Neural cell (in vitro differentiated cells): ENCODE results near the gene SLC13A5. TPM values are rescaled to one million over a fixed set of nuclear protein-coding genes. Genes with fewer than 3 reads are reported as not detected.
"Not testable (repeated sequence)": the region's sequence is repeated elsewhere in the genome, so short reads cannot be mapped to it uniquely, and the experiment has no call there.

Experiments
- H2AFZ ChIP-seq: fragments of 200-600, 300-800 bp; sonication (generic), shearing (Covaris generic); 2 replicates; pipeline ENCODE4 v1.6.0; 2014; ENCODE audit warnings: low read depth, mild to moderate bottlenecking, antibody characterized with exemption, low read length, moderate library complexity
- H3F3A ChIP-seq: fragments of 200-600 bp; shearing (Covaris generic); 2 replicates; pipeline ENCODE4 v1.6.1; 2016; ENCODE audit warnings: mild to moderate bottlenecking, moderate library complexity, mixed read lengths, antibody characterized with exemption, low read length; ENCODE audit not compliant: insufficient read depth, poor library complexity, severe bottlenecking
- H3K27ac ChIP-seq: fragments of 200-600, 300-800 bp; sonication (generic), shearing (Covaris generic); 2 replicates; pipeline ENCODE4 v1.5.1; 2014; ENCODE audit warnings: mild to moderate bottlenecking, low read length, moderate library complexity
- H3K27me3 ChIP-seq: fragments of 300-800, 200-600 bp; sonication (generic), shearing (Covaris generic); 2 replicates; pipeline ENCODE4 v1.6.0; 2014; ENCODE audit warnings: mild to moderate bottlenecking, low read depth, low read length, moderate library complexity; ENCODE audit not compliant: insufficient read depth
- H3K36me3 ChIP-seq: fragments of 300-800, 200-600 bp; sonication (generic), shearing (Covaris generic); 2 replicates; pipeline ENCODE4 v1.5.1; 2014; ENCODE audit warnings: mild to moderate bottlenecking, antibody characterized with exemption, low read length, moderate library complexity; ENCODE audit not compliant: insufficient read depth
- H3K4me2 ChIP-seq: fragments of 300-800, 200-600 bp; sonication (generic), shearing (Covaris generic); 2 replicates; pipeline ENCODE4 v1.6.0; 2014; ENCODE audit warnings: mild to moderate bottlenecking, low read length
- H3K4me3 ChIP-seq: fragments of 300-800, 200-600 bp; sonication (generic), shearing (Covaris generic); 2 replicates; pipeline ENCODE4 v1.5.1; 2014; ENCODE audit warnings: mild to moderate bottlenecking, low read length, moderate library complexity
- H3K79me2 ChIP-seq: fragments of 200-600 bp; shearing (Covaris generic); replicated peaks from 2 replicates; pipeline ENCODE4 v1.6.0; 2014; ENCODE audit warnings: mild to moderate bottlenecking, low read length, moderate library complexity; ENCODE audit not compliant: insufficient read depth
- H3K9ac ChIP-seq: fragments of 300-800, 200-600 bp; sonication (generic), shearing (Covaris generic); 2 replicates; pipeline ENCODE4 v1.6.1; 2016; ENCODE audit warnings: mild to moderate bottlenecking, low read length, mixed read lengths
- H3K9me2 ChIP-seq: fragments of 200-600 bp; shearing (Covaris generic); 2 replicates; pipeline ENCODE4 v1.6.1; 2016; ENCODE audit warnings: mild to moderate bottlenecking, low read length, mixed read lengths; ENCODE audit not compliant: insufficient read depth
- H3K9me3 ChIP-seq: fragments of 200-600, 300-800 bp; sonication (generic), shearing (Covaris generic); 2 replicates; pipeline ENCODE4 v1.6.1; 2016; ENCODE audit warnings: mild to moderate bottlenecking, mixed run types, low read length, moderate library complexity, mixed read lengths
- H4K20me1 ChIP-seq: fragments of 200-600 bp; shearing (Covaris generic); 2 replicates; pipeline ENCODE4 v1.6.1; 2016; ENCODE audit warnings: mild to moderate bottlenecking, mixed run types; ENCODE audit not compliant: insufficient read depth
- CTCF ChIP-seq: fragments of 450-650 bp; IDR thresholded peaks from 2 replicates; pipeline ENCODE4 v1.5.1; 2014; ENCODE audit warnings: antibody characterized with exemption, mild to moderate bottlenecking, moderate library complexity; ENCODE audit not compliant: poor library complexity, severe bottlenecking
- EP300 ChIP-seq: fragments of 450-650 bp; conservative IDR thresholded peaks from 2 replicates; pipeline ENCODE4 v1.6.1; 2014; ENCODE audit warnings: antibody characterized with exemption, mild to moderate bottlenecking, moderate library complexity; ENCODE audit not compliant: poor library complexity, severe bottlenecking
- EZH2 ChIP-seq: fragments of 200-600, 300-800 bp; shearing (Covaris generic), sonication (generic); IDR thresholded peaks from 2 replicates; pipeline ENCODE4 v1.6.1; 2014; ENCODE audit warnings: antibody characterized with exemption, low read length, borderline replicate concordance, mild to moderate bottlenecking; ENCODE audit not compliant: insufficient read depth, poor library complexity, severe bottlenecking
- MXI1 ChIP-seq: fragments of 450-650 bp; conservative IDR thresholded peaks from 2 replicates; pipeline ENCODE4 v1.6.1; 2014; ENCODE audit warnings: antibody characterized with exemption, mild to moderate bottlenecking; ENCODE audit not compliant: poor library complexity, severe bottlenecking
- POLR2AphosphoS5 ChIP-seq: IDR thresholded peaks from 2 replicates; pipeline ENCODE4 v1.6.1; 2012
- RAD21 ChIP-seq: fragments of 450-650 bp; conservative IDR thresholded peaks from 2 replicates; pipeline ENCODE4 v1.6.1; 2014; ENCODE audit warnings: antibody characterized with exemption, mild to moderate bottlenecking, moderate library complexity
- REST ChIP-seq: IDR thresholded peaks from 2 replicates; pipeline ENCODE4 v1.6.1; 2012; ENCODE audit warnings: borderline replicate concordance
- SMC3 ChIP-seq: fragments of 450-650 bp; conservative IDR thresholded peaks from 2 replicates; pipeline ENCODE4 v1.6.1; 2014; ENCODE audit warnings: antibody characterized with exemption, mild to moderate bottlenecking, moderate library complexity; ENCODE audit not compliant: poor library complexity
- TAF1 ChIP-seq: IDR thresholded peaks from 2 replicates; pipeline ENCODE4 v1.6.1; 2012; ENCODE audit warnings: low read depth
- polyA plus RNA-seq: library from polyadenylated mRNA; depleted of rRNA; stranded (reverse); fragments of >200 nt; gene quantifications from 2 replicates; pipeline ENCODE4 v1.2.3, GENCODE V29; 2014

SLC13A5 gene
- polyA plus RNA-seq, 1 donor from 2014 or later, result not detected

- Histone ChIP-seq H3K79me2 (no peaks in the 10 kb centered on the region), H3F3A (no peaks in the 10 kb centered on the region), H3K4me3 (no peak overlapping the region), H2AFZ (no peak overlapping the region), H3K36me3 (no peaks in the 10 kb centered on the region), H4K20me1 (no peaks in the 10 kb centered on the region), H3K27me3 (no peaks in the 10 kb centered on the region), H3K9me3 (no peaks in the 10 kb centered on the region), H3K27ac (no peak overlapping the region), H3K4me2 (no peak overlapping the region), H3K9me2 (no peaks in the 10 kb centered on the region), H3K9ac (no peak overlapping the region)
- TF ChIP-seq RAD21, result no peak
Measured at GRCh38 chr17:6666557-6666956, 46.6 kb downstream of the SLC13A5 start.

GRCh38 chr17:6666077-6666521, 47.1 kb downstream of the SLC13A5 start:
- Histone ChIP-seq H3K36me3 (no peaks in the 10 kb centered on the region), H3K27me3 (no peaks in the 10 kb centered on the region), H4K20me1 (no peaks in the 10 kb centered on the region), H3K4me2 (no peak overlapping the region), H2AFZ (no peak overlapping the region), H3K9me2 (no peaks in the 10 kb centered on the region), H3K9ac (no peak overlapping the region), H3F3A (no peaks in the 10 kb centered on the region), H3K27ac (no peak overlapping the region), H3K4me3 (no peak overlapping the region), H3K79me2 (no peaks in the 10 kb centered on the region), H3K9me3 (no peaks in the 10 kb centered on the region)
- TF ChIP-seq MXI1, result no peak
- peak; percentile 87 for TF ChIP-seq RAD21
- TF ChIP-seq CTCF, result peak; percentile 92
- TF ChIP-seq SMC3, result peak; percentile 86

GRCh38 chr17:6663200-6663599, 50.0 kb downstream of the SLC13A5 start:
- H4K20me1 ChIP-seq, H3K9ac ChIP-seq, H2AFZ ChIP-seq, H3K9me2 ChIP-seq, H3K79me2 ChIP-seq, H3K27me3 ChIP-seq, H3K4me2 ChIP-seq, H3K36me3 ChIP-seq, H3K4me3 ChIP-seq, H3K9me3 ChIP-seq, H3F3A ChIP-seq, H3K27ac ChIP-seq: not testable (repeated sequence)

GRCh38 chr17:6661464-6661848, 51.7 kb downstream of the SLC13A5 start:
- no peak overlapping the region for H3K9ac ChIP-seq
- H4K20me1 ChIP-seq, result no peaks in the 10 kb centered on the region
- H3K27ac ChIP-seq, result no peak overlapping the region
- TF ChIP-seq CTCF (no peak), POLR2AphosphoS5 (no peak), TAF1 (no peak), RAD21 (no peak), EP300 (no peak), EZH2 (no peak), REST (no peak), SMC3 (no peak), MXI1 (no peak)
- no peaks in the 10 kb centered on the region for H3F3A ChIP-seq
- H3K36me3 ChIP-seq, result no peaks in the 10 kb centered on the region
- H3K27me3 ChIP-seq, result peaks cover 9% of the 10 kb centered on the region
- H3K9me3 ChIP-seq, result no peaks in the 10 kb centered on the region
- no peak overlapping the region for H2AFZ ChIP-seq
- no peak overlapping the region for H3K4me2 ChIP-seq
- H3K4me3 ChIP-seq, result no peak overlapping the region
- H3K9me2 ChIP-seq, result no peaks in the 10 kb centered on the region
- H3K79me2 ChIP-seq, result no peaks in the 10 kb centered on the region
